Measurements from ENCODE around the gene RADIL.
"Not testable (repeated sequence)": the region's sequence is repeated elsewhere in the genome, so short reads cannot be mapped to it uniquely, and the experiment has no call there.

Gene RADIL

DNA sequence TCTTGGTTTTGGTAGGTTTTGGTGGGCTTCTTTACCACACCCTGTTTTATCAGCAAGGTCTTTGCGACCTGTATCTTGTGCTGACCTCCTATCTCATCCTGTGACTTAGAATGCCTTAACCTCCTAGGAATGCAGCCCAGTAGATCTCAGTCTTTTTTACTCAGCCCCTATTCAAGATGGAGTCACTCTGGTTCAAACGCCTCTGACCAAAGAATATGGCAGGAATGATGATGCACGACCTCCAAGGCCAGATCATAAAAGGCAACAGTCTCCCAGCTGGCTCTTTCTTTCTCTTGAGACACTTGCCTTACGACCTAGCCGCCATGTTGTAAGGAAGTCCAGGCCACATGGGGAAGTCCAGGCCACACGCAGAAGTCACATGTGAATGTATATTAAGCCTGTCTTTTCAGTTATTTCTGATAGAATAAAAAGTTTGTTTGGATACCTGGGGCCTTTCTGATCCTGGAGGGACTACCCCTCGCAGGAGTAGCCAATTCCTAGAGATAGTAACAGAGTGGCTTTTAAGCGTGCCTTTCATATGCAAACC lies 10.5 kb upstream of the RADIL start:
- H4K20me1 ChIP-seq (ENCODE audit: insufficient read depth, low read length, poor library complexity, severe bottlenecking): no peaks in the 10 kb centered on the region

DNA sequence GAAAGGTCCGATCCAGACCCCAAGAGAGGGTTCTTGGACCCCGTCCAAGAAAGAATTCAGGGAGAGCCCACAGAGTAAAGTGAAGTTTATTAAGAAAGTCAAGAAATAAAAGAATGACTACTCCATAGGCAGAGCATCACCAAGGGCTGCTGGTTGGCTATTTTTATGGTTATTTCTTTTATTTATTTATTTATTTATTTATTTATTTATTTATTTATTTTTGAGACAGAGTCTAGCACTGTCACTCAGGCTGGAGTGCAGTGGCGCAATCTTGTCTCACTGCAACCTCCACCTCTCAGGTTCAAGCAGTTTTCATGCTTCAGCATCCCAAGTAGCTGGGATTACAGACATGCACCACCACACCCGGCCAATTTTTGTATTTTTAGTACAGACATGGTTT lies 9.7 kb upstream of the RADIL start:
- not testable (repeated sequence) for H3K4me3 ChIP-seq (ENCODE audit: low read length, poor library complexity, severe bottlenecking); H3F3A ChIP-seq (ENCODE audit: low read depth); H3K4me2 ChIP-seq (ENCODE audit: low read depth, low read length, poor library complexity, severe bottlenecking); H3K9me2 ChIP-seq (replicated peaks; ENCODE audit: low read depth, low read length); H3K9me3 ChIP-seq (ENCODE audit: insufficient read depth, low read depth, low read length); H2AFZ ChIP-seq (ENCODE audit: low read length); H3K27me3 ChIP-seq (ENCODE audit: insufficient read depth, low read length, poor library complexity, severe bottlenecking); H3K9ac ChIP-seq (ENCODE audit: low read depth, low read length, poor library complexity, severe bottlenecking); H3K36me3 ChIP-seq (ENCODE audit: insufficient read depth, low read length); H3K4me1 ChIP-seq (ENCODE audit: insufficient read depth, low read length, poor library complexity, severe bottlenecking); H4K20me1 ChIP-seq (ENCODE audit: insufficient read depth, low read length, poor library complexity, severe bottlenecking); H3K79me2 ChIP-seq (ENCODE audit: insufficient read depth, low read length)

More for the DNA sequence above, 10.5 kb upstream of the RADIL start:
- Histone ChIP-seq H3K79me2 (ENCODE audit: insufficient read depth, low read length) (no peaks in the 10 kb centered on the region), H3K9me2 (replicated peaks; ENCODE audit: low read depth, low read length) (no peaks in the 10 kb centered on the region), H3K9ac (ENCODE audit: low read depth, low read length, poor library complexity, severe bottlenecking) (no peak overlapping the region), H3K27me3 (ENCODE audit: insufficient read depth, low read length, poor library complexity, severe bottlenecking) (no peaks in the 10 kb centered on the region), H3K9me3 (ENCODE audit: insufficient read depth, low read depth, low read length) (peaks cover 4% of the 10 kb centered on the region; the same call in 1 of the 2 replicates), H3K4me1 (ENCODE audit: insufficient read depth, low read length, poor library complexity, severe bottlenecking) (no peaks in the 10 kb centered on the region), H3F3A (ENCODE audit: low read depth) (no peaks in the 10 kb centered on the region), H3K4me2 (ENCODE audit: low read depth, low read length, poor library complexity, severe bottlenecking) (no peak overlapping the region), H3K36me3 (ENCODE audit: insufficient read depth, low read length) (no peaks in the 10 kb centered on the region), H2AFZ (ENCODE audit: low read length) (no peak overlapping the region), H3K4me3 (ENCODE audit: low read length, poor library complexity, severe bottlenecking) (no peak overlapping the region)
- TF ChIP-seq EZH2phosphoT487 (IDR thresholded peaks at IDR 0.05; ENCODE audit: borderline replicate concordance): no peak
- TF ChIP-seq, protein P1, sequence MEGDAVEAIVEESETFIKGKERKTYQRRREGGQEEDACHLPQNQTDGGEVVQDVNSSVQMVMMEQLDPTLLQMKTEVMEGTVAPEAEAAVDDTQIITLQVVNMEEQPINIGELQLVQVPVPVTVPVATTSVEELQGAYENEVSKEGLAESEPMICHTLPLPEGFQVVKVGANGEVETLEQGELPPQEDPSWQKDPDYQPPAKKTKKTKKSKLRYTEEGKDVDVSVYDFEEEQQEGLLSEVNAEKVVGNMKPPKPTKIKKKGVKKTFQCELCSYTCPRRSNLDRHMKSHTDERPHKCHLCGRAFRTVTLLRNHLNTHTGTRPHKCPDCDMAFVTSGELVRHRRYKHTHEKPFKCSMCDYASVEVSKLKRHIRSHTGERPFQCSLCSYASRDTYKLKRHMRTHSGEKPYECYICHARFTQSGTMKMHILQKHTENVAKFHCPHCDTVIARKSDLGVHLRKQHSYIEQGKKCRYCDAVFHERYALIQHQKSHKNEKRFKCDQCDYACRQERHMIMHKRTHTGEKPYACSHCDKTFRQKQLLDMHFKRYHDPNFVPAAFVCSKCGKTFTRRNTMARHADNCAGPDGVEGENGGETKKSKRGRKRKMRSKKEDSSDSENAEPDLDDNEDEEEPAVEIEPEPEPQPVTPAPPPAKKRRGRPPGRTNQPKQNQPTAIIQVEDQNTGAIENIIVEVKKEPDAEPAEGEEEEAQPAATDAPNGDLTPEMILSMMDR (conservative IDR thresholded peaks at IDR 0.05; ENCODE audit: low read length): no peak

DNA sequence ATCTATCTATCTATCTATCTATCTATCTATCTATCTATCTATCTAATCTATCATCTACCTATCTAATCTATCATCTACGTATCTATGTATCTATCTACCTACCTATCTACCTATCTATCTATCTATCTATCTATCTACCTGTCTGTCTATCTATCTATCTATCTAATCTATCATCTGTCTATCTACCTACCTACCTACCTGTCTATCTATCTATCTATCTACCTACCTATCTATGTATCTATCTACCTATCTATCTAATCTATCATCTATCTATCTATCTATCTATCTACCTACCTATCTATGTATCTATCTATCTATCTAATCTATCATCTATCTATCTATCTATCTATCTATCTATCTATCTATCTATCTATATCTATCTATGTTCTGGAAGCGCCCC lies 8.0 kb upstream of the RADIL start:
- H3F3A ChIP-seq (ENCODE audit: low read depth); H3K27me3 ChIP-seq (ENCODE audit: insufficient read depth, low read length, poor library complexity, severe bottlenecking); H3K9me2 ChIP-seq (replicated peaks; ENCODE audit: low read depth, low read length); H3K79me2 ChIP-seq (ENCODE audit: insufficient read depth, low read length); H3K36me3 ChIP-seq (ENCODE audit: insufficient read depth, low read length); H3K4me3 ChIP-seq (ENCODE audit: low read length, poor library complexity, severe bottlenecking); H3K9me3 ChIP-seq (ENCODE audit: insufficient read depth, low read depth, low read length); H3K4me1 ChIP-seq (ENCODE audit: insufficient read depth, low read length, poor library complexity, severe bottlenecking); H3K4me2 ChIP-seq (ENCODE audit: low read depth, low read length, poor library complexity, severe bottlenecking); H2AFZ ChIP-seq (ENCODE audit: low read length); H3K9ac ChIP-seq (ENCODE audit: low read depth, low read length, poor library complexity, severe bottlenecking); H4K20me1 ChIP-seq (ENCODE audit: insufficient read depth, low read length, poor library complexity, severe bottlenecking): not testable (repeated sequence)

DNA sequence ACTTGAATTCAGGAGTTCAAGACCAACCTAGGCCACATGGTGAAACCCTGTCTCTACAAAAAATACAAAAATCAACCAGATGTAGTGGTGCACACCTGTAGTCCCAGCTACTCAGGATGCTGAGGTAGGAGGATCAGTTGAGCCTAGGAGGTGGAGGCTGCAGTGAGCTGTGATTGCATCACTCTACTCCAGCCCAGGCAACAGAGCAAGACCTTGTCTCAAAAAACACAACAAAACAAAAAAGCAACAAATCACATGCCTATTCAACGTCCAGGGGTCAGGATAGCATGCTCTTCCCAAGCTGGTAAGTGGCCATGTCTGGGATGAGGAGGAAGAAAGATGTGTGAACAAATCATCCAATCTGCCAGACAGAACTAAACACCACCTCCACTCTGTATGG lies 6.2 kb upstream of the RADIL start:
- no peaks in the 10 kb centered on the region for H3F3A ChIP-seq (ENCODE audit: low read depth)
- H3K79me2 ChIP-seq (ENCODE audit: insufficient read depth, low read length): no peaks in the 10 kb centered on the region
- H3K4me1 ChIP-seq (ENCODE audit: insufficient read depth, low read length, poor library complexity, severe bottlenecking): no peaks in the 10 kb centered on the region
- TF ChIP-seq EZH2phosphoT487 (IDR thresholded peaks at IDR 0.05; ENCODE audit: borderline replicate concordance): no peak
- TF ChIP-seq, protein P1 (conservative IDR thresholded peaks at IDR 0.05; ENCODE audit: low read length): no peak
- H3K4me3 ChIP-seq (ENCODE audit: low read length, poor library complexity, severe bottlenecking): no peak overlapping the region
- no peak overlapping the region for H3K4me2 ChIP-seq (ENCODE audit: low read depth, low read length, poor library complexity, severe bottlenecking)
- no peaks in the 10 kb centered on the region for H3K9me2 ChIP-seq (replicated peaks; ENCODE audit: low read depth, low read length)
- H3K27me3 ChIP-seq (ENCODE audit: insufficient read depth, low read length, poor library complexity, severe bottlenecking): no peaks in the 10 kb centered on the region
- H3K9ac ChIP-seq (ENCODE audit: low read depth, low read length, poor library complexity, severe bottlenecking): no peak overlapping the region
- H2AFZ ChIP-seq (ENCODE audit: low read length): no peak overlapping the region
- H4K20me1 ChIP-seq (ENCODE audit: insufficient read depth, low read length, poor library complexity, severe bottlenecking): no peaks in the 10 kb centered on the region
- no peaks in the 10 kb centered on the region for H3K36me3 ChIP-seq (ENCODE audit: insufficient read depth, low read length)
- H3K9me3 ChIP-seq (ENCODE audit: insufficient read depth, low read depth, low read length): no peaks in the 10 kb centered on the region
